Lower lobe of right lung (tissue), 2 donors: ENCODE measurements around the gene CACNB2. TPM values are rescaled to one million over a fixed set of nuclear protein-coding genes. Genes with fewer than 3 reads are reported as not detected.

Experiments
- ATAC-seq, 2 donors: fragments of 200-7000 bp; cut with Tn5 transposase; one replicate each; pipeline ENCODE4 v1.9.1; 2020 to 2022; ENCODE audit warnings: mild to moderate bottlenecking in 2 of 2, moderate library complexity in 2 of 2
- DNase-seq: peaks from one replicate; pipeline ENCODE4 v3.0.0-alpha.2; 2020
- H3K27ac ChIP-seq: fragments of 200-600 bp; one replicate; pipeline ENCODE4 v1.8.0; 2022
- H3K27me3 ChIP-seq: fragments of 200-600 bp; one replicate; pipeline ENCODE4 v1.8.0; 2022; ENCODE audit warnings: low read depth
- H3K36me3 ChIP-seq: fragments of 200-600 bp; one replicate; pipeline ENCODE4 v1.8.0; 2022; ENCODE audit warnings: mild to moderate bottlenecking
- H3K4me1 ChIP-seq: fragments of 200-600 bp; one replicate; pipeline ENCODE4 v1.8.0; 2022
- H3K4me3 ChIP-seq: fragments of 200-600 bp; one replicate; pipeline ENCODE4 v1.8.0; 2022; ENCODE audit warnings: mild to moderate bottlenecking
- H3K9me3 ChIP-seq: fragments of 200-600 bp; one replicate; pipeline ENCODE4 v1.8.0; 2022
- CTCF ChIP-seq: fragments of 200-600 bp; IDR thresholded peaks from one replicate; pipeline ENCODE4 v1.8.0; 2022; ENCODE audit warnings: antibody characterized with exemption, mild to moderate bottlenecking
- intact Hi-C: fragments of 100-400 bp; cut with DNase I; formaldehyde crosslinking; loops from one replicate; pipeline ENCODE4 v1.11.0; 2022
- total RNA-seq: library from RNA; stranded (reverse); fragmentation: NEBNext Ultra II Directional; extraction: Animal tissue kit (Norgen Biotek cat#: 25700); gene quantifications from one replicate; pipeline ENCODE4 v1.2.1, GENCODE V29; 2021
- donor health status: DM: no; HTN: yes; CAD: no; lungs with severe emphysema.

Gene CACNB2
- total RNA-seq, 1 donor from 2014 or later, result 1.4 TPM

GRCh38 chr10:18549105-18549504 lies 408.9 kb downstream of the CACNB2 start:
- DNase-seq (no peak), ATAC-seq (no peak)
- H3K4me3 ChIP-seq, result no peak overlapping the region
- intact Hi-C loops, result no loop called here
- H3K4me1 ChIP-seq, result no peaks in the 10 kb centered on the region
- TF ChIP-seq CTCF, result no peak
- no peaks in the 10 kb centered on the region for H3K27me3 ChIP-seq
- no peaks in the 10 kb centered on the region for H3K9me3 ChIP-seq
- peaks cover 17% of the 10 kb centered on the region for H3K36me3 ChIP-seq
- no peak overlapping the region for H3K27ac ChIP-seq

- Histone ChIP-seq H3K27me3 (no peaks in the 10 kb centered on the region), H3K36me3 (peaks cover 7% of the 10 kb centered on the region), H3K27ac (no peak overlapping the region), H3K4me1 (no peaks in the 10 kb centered on the region), H3K9me3 (no peaks in the 10 kb centered on the region), H3K4me3 (no peak overlapping the region)
- TF ChIP-seq CTCF, result no peak
- no peak for DNase-seq
- intact Hi-C loops, result no loop called here
- ATAC-seq, result no peak
These were observed 411.2 kb downstream of the CACNB2 start for GRCh38 chr10:18551473-18551872.

GRCh38 chr10:18554479-18554878 lies 414.3 kb downstream of the CACNB2 start:
- intact Hi-C loops, result no loop called here
- H3K4me1 ChIP-seq, result no peaks in the 10 kb centered on the region
- no peak overlapping the region for H3K4me3 ChIP-seq
- H3K27me3 ChIP-seq, result no peaks in the 10 kb centered on the region
- ATAC-seq (no peak), DNase-seq (no peak)
- peaks cover 7% of the 10 kb centered on the region for H3K36me3 ChIP-seq
- no peak overlapping the region for H3K27ac ChIP-seq
- H3K9me3 ChIP-seq, result peaks cover under 1% of the 10 kb centered on the region
- no peak for TF ChIP-seq CTCF

- Histone ChIP-seq H3K27ac (no peak overlapping the region), H3K27me3 (no peaks in the 10 kb centered on the region), H3K4me3 (no peak overlapping the region), H3K4me1 (no peaks in the 10 kb centered on the region), H3K36me3 (peaks cover 2% of the 10 kb centered on the region), H3K9me3 (peaks cover 3% of the 10 kb centered on the region)
- no peak for ATAC-seq
- no peak for DNase-seq
- TF ChIP-seq CTCF, result no peak
- intact Hi-C loops, result no loop called here
These were observed 416.4 kb downstream of the CACNB2 start for GRCh38 chr10:18556522-18557147.

GRCh38 chr10:18557960-18558359 lies 417.7 kb downstream of the CACNB2 start:
- H3K4me1 ChIP-seq, result no peaks in the 10 kb centered on the region
- TF ChIP-seq CTCF, result no peak

More at GRCh38 chr10:18557960-18558359, 417.7 kb downstream of the CACNB2 start:
- intact Hi-C loops, result no loop called here
- DNase-seq, result no peak
- H3K27me3 ChIP-seq, result no peaks in the 10 kb centered on the region
- ATAC-seq, result no peak
- H3K36me3 ChIP-seq, result no peaks in the 10 kb centered on the region
- no peak overlapping the region for H3K4me3 ChIP-seq
- peaks cover 3% of the 10 kb centered on the region for H3K9me3 ChIP-seq
- H3K27ac ChIP-seq, result no peak overlapping the region
